ENCODE results near the gene TTC23. TPM values are rescaled to one million over a fixed set of nuclear protein-coding genes. Genes with fewer than 3 reads are reported as not detected.

Gene TTC23
- total and polyA plus RNA-seq, 2 donors (not counting 3 experiments of a cell fraction or from before 2014, with no cell fraction given) = 4.1 to 27.3 TPM

DNA sequence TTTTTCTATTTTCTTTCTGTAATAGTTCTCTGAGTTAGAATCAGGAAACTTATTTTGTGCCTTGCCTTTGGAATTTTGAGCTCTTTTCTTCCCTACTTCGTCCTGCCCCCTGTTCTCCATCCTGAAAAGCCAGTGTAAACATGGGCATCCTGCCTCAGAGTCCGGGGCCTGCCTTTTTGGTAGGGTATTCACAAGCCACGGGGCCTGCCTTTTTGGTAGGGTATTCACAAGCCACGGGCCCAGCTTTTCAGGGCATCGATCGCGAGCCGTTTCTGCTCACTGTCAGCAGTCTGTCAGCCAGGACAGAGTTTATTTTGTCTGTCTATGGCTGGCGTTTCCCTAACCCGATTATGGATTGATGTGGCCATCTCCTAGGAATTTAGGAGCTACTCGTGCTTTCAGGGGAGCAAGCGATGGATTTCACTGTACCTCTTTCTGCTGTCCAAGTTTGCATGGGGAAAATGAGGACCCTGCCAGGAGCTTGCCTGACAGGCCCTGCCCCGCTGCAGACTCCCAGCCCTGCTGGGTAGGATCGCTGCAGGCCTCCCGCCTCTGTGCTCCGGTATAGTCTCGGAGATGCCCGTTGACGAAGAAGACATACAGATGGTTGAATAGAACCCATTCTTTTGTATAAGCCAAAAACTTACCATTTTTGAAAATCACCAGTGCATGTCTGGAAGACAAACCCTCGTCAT lies 131.7 kb downstream of the TTC23 start:
- Histone ChIP-seq H3K4me1 (ENCODE audit: control insufficient read depth, extremely low read depth, insufficient read depth, low read length) (peaks cover 6% of the 10 kb centered on the region), H3K4me2 (ENCODE audit: insufficient read depth, low read length) (no peak overlapping the region), H3K4me3 (replicated peaks in 1 of 3; ENCODE audit: insufficient read depth in 1 of 3, low read depth in 1 of 3, low read length in 3 of 3) (no peak overlapping the region), H3K79me2 (ENCODE audit: control insufficient read depth, insufficient read depth, low read length) (no peaks in the 10 kb centered on the region), H3K9ac (replicated peaks; ENCODE audit: extremely low read depth, insufficient read depth, low read length) (no peak overlapping the region), H3K27me3 (ENCODE audit: control insufficient read depth in 2 of 2, insufficient read depth in 2 of 2, low read length in 2 of 2) (no peaks in the 10 kb centered on the region), H4K20me1 (replicated peaks; ENCODE audit: control insufficient read depth, extremely low read depth, insufficient read depth, low read length) (no peaks in the 10 kb centered on the region), H3K9me3 (replicated peaks; ENCODE audit: control insufficient read depth, insufficient read depth, low read length) (no peaks in the 10 kb centered on the region), H3K27ac (ENCODE audit: insufficient read depth, low read depth, low read length) (no peak overlapping the region), H3K9me1 (replicated peaks; ENCODE audit: control insufficient read depth, extremely low read depth, insufficient read depth, low read length) (no peaks in the 10 kb centered on the region), H3K36me3 (ENCODE audit: control insufficient read depth in 2 of 2, extremely low read depth in 1 of 2, insufficient read depth in 2 of 2, low read length in 2 of 2) (no peaks in the 10 kb centered on the region), H2AFZ (ENCODE audit: low read depth, low read length) (no peak overlapping the region)
- TF ChIP-seq, protein P1, sequence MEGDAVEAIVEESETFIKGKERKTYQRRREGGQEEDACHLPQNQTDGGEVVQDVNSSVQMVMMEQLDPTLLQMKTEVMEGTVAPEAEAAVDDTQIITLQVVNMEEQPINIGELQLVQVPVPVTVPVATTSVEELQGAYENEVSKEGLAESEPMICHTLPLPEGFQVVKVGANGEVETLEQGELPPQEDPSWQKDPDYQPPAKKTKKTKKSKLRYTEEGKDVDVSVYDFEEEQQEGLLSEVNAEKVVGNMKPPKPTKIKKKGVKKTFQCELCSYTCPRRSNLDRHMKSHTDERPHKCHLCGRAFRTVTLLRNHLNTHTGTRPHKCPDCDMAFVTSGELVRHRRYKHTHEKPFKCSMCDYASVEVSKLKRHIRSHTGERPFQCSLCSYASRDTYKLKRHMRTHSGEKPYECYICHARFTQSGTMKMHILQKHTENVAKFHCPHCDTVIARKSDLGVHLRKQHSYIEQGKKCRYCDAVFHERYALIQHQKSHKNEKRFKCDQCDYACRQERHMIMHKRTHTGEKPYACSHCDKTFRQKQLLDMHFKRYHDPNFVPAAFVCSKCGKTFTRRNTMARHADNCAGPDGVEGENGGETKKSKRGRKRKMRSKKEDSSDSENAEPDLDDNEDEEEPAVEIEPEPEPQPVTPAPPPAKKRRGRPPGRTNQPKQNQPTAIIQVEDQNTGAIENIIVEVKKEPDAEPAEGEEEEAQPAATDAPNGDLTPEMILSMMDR (IDR thresholded peaks at IDR 0.05; ENCODE audit: extremely low read depth in 1 of 2, insufficient read depth in 1 of 2, low read depth in 1 of 2, low read length in 2 of 2) = no peak
- TF ChIP-seq POLR2AphosphoS5 (IDR thresholded peaks at IDR 0.05; ENCODE audit: insufficient read depth, low read depth, low read length) (no peak), FOS (IDR thresholded peaks at IDR 0.05; ENCODE audit: borderline replicate concordance, insufficient read depth, low read length) (no peak), JUN (IDR thresholded peaks at IDR 0.05; ENCODE audit: borderline replicate concordance, insufficient read depth, insufficient read length, low read depth) (no peak), POLR2A (IDR thresholded peaks at IDR 0.05; ENCODE audit: low read depth, low read length) (no peak), MYC (IDR thresholded peaks at IDR 0.05; ENCODE audit: low read depth, low read length) (no peak), GATA2 (IDR thresholded peaks at IDR 0.05; ENCODE audit: insufficient read depth, insufficient read length, low read depth, low read length) (no peak), EZH2 (IDR thresholded peaks at IDR 0.05; ENCODE audit: borderline replicate concordance, low read depth, low read length, severe bottlenecking) (no peak)
- TF ChIP-seq, protein P2, sequence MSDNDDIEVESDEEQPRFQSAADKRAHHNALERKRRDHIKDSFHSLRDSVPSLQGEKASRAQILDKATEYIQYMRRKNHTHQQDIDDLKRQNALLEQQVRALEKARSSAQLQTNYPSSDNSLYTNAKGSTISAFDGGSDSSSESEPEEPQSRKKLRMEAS (IDR thresholded peaks at IDR 0.05; ENCODE audit: insufficient read depth, insufficient read length) = no peak
- dilution Hi-C loops (cut with MboI; ENCODE audit: extremely low pct_ligation_motif_present, low sequenced_read_pairs) (no loop called here), intact Hi-C loops (cut with micrococcal nuclease) (no loop called here)
- DNase-seq (ENCODE audit: low read depth, low spot score) (no peak), FAIRE-seq (no peak)
- ChIA-PET CTCF (interaction anchor here (1.0 to 1.7 kb wide), 2 partner anchors 12 to 17 kb away, joined by 4 to 6 read pairs; partner anchors contain the start of gene SYNM), POLR2A (no interaction called here)
- BruUV-seq (replicated peaks) = no TSS peak

Data from endothelial cell of umbilical vein (primary cell).